HG03521 (cell line): ENCODE results near the gene AMBRA1.
"Not testable (repeated sequence)": the region's sequence is repeated elsewhere in the genome, so short reads cannot be mapped to it uniquely, and the experiment has no call there.

Experiments used
- ATAC-seq: cut with Tn5 transposase; IDR thresholded peaks from one replicate; pipeline ENCODE4 v1.9.1; 2021; ENCODE audit warnings: mild to moderate bottlenecking, moderate library complexity; ENCODE audit not compliant: unreplicated experiment

The AMBRA1 gene

GRCh38 chr11:46387456-46387855 lies 206.4 kb downstream of the AMBRA1 start:
- no peak for ATAC-seq

GRCh38 chr11:46386674-46387073 lies 207.1 kb downstream of the AMBRA1 start:
- ATAC-seq = no peak

- no peak for ATAC-seq
Measured at GRCh38 chr11:46386005-46386578, 207.7 kb downstream of the AMBRA1 start.

- ATAC-seq = no peak
Measured at GRCh38 chr11:46385169-46386004, 208.4 kb downstream of the AMBRA1 start.

GRCh38 chr11:46383974-46384701 lies 209.7 kb downstream of the AMBRA1 start:
- ATAC-seq = no peak

- no peak for ATAC-seq
Measured at GRCh38 chr11:46383404-46383758, 210.4 kb downstream of the AMBRA1 start.

- no peak for ATAC-seq
Measured at GRCh38 chr11:46382646-46383403, 211.0 kb downstream of the AMBRA1 start.

- ATAC-seq = no peak
Measured at GRCh38 chr11:46381819-46382645, 211.8 kb downstream of the AMBRA1 start.

GRCh38 chr11:46381048-46381818 lies 212.6 kb downstream of the AMBRA1 start, which contains the start of gene MDK:
TSS of gene MDK (plus strand) at chr11:46381669. CDS start at chr11:46382058, 389 bp downstream.
- no peak for ATAC-seq

- ATAC-seq = no peak
Measured at GRCh38 chr11:46380340-46381047, 213.3 kb downstream of the AMBRA1 start.

- ATAC-seq = not testable (repeated sequence)
Measured at GRCh38 chr11:46379482-46380293, 214.1 kb downstream of the AMBRA1 start.

- no peak for ATAC-seq
Measured at GRCh38 chr11:46378811-46379481, 214.9 kb downstream of the AMBRA1 start.

- no peak for ATAC-seq
Measured at GRCh38 chr11:46378296-46378695, 215.5 kb downstream of the AMBRA1 start.

- no peak for ATAC-seq
Measured at GRCh38 chr11:46377831-46378230, 216.0 kb downstream of the AMBRA1 start.

- ATAC-seq = no peak
Measured at GRCh38 chr11:46377290-46377689, 216.5 kb downstream of the AMBRA1 start.

- ATAC-seq = no peak
Measured at GRCh38 chr11:46376258-46377050, 217.4 kb downstream of the AMBRA1 start.
